ENCODE results near the gene PRKAA1. TPM values are rescaled to one million over a fixed set of nuclear protein-coding genes. Genes with fewer than 3 reads are reported as not detected.

PRKAA1 gene
- total RNA-seq, 1 experiment from 2014 or later: 75.9 TPM

- no peak for DNase-seq (ENCODE audit: low read depth)
Measured at GRCh38 chr5:40781843-40782409, 16.2 kb downstream of the PRKAA1 start.

- DNase-seq (ENCODE audit: low read depth): no peak
Measured at GRCh38 chr5:40780858-40781257, 17.3 kb downstream of the PRKAA1 start.

GRCh38 chr5:40780199-40780598 lies 18.0 kb downstream of the PRKAA1 start:
- no peak for DNase-seq (ENCODE audit: low read depth)

GRCh38 chr5:40779561-40779960 lies 18.6 kb downstream of the PRKAA1 start:
- DNase-seq (ENCODE audit: low read depth): no peak

GRCh38 chr5:40778133-40778532 lies 20.0 kb downstream of the PRKAA1 start:
- no peak for DNase-seq (ENCODE audit: low read depth)

GRCh38 chr5:40776658-40776977 lies 21.6 kb downstream of the PRKAA1 start:
- no peak for DNase-seq (ENCODE audit: low read depth)

GRCh38 chr5:40775846-40776657 lies 22.1 kb downstream of the PRKAA1 start:
- peak; percentile 46 for DNase-seq (ENCODE audit: low read depth)

GRCh38 chr5:40775085-40775845 lies 22.9 kb downstream of the PRKAA1 start:
- DNase-seq (ENCODE audit: low read depth): no peak

GRCh38 chr5:40774623-40775022 lies 23.6 kb downstream of the PRKAA1 start:
- DNase-seq (ENCODE audit: low read depth): no peak

- no peak for DNase-seq (ENCODE audit: low read depth)
Measured at GRCh38 chr5:40770764-40771163, 27.4 kb downstream of the PRKAA1 start.

- DNase-seq (ENCODE audit: low read depth): no peak
Measured at GRCh38 chr5:40762705-40763104, 35.5 kb downstream of the PRKAA1 start.

- DNase-seq (ENCODE audit: low read depth): no peak
Measured at GRCh38 chr5:40757400-40757799, 40.8 kb downstream of the PRKAA1 start.

- DNase-seq (ENCODE audit: low read depth): peak; percentile 91
Measured at GRCh38 chr5:40755407-40756365, 42.5 kb downstream of the PRKAA1 start, which contains the start of gene TTC33. Gene TTC33 (minus strand): TSS chr5:40755961. CDS start chr5:40747018, 8,943 bp downstream.

- peak; percentile 76 for DNase-seq (ENCODE audit: low read depth)
Measured at GRCh38 chr5:40755093-40755406, 43.1 kb downstream of the PRKAA1 start.

GRCh38 chr5:40754381-40755092 lies 43.6 kb downstream of the PRKAA1 start:
- DNase-seq (ENCODE audit: low read depth): no peak

- no peak for DNase-seq (ENCODE audit: low read depth)
Measured at GRCh38 chr5:40746703-40747102, 51.5 kb downstream of the PRKAA1 start.

- no peak for DNase-seq (ENCODE audit: low read depth)
Measured at GRCh38 chr5:40743771-40744170, 54.4 kb downstream of the PRKAA1 start.

- peak; percentile 15 for DNase-seq (ENCODE audit: low read depth)
Measured at GRCh38 chr5:40738502-40738901, 59.7 kb downstream of the PRKAA1 start.

- DNase-seq (ENCODE audit: low read depth): peak; percentile 54
Measured at GRCh38 chr5:40736103-40736875, 61.9 kb downstream of the PRKAA1 start.

- DNase-seq (ENCODE audit: low read depth): no peak
Measured at GRCh38 chr5:40735609-40736008, 62.6 kb downstream of the PRKAA1 start.

Measured in RPMI7951 (cell line).